Vagina (tissue), 2 donors: Measurements from ENCODE around the gene TSTD1.

Source experiments
- POLR2A ChIP-seq, 2 donors: fragments of 450-650 bp; IDR thresholded peaks; one replicate each; pipeline ENCODE4 v1.6.1; 2017; ENCODE audit warnings: antibody characterized with exemption in 2 of 2, mild to moderate bottlenecking in 2 of 2, moderate library complexity in 2 of 2
- POLR2AphosphoS5 ChIP-seq, 2 donors: sonication (generic); formaldehyde crosslinking; IDR thresholded peaks; one replicate each; pipeline ENCODE4 v1.9.0; 2017; ENCODE audit warnings: antibody characterized with exemption in 2 of 2, mild to moderate bottlenecking in 2 of 2, low read depth in 1 of 2; ENCODE audit not compliant: insufficient read depth in 1 of 2
- TF ChIP-seq, protein P1 (sequence below), 3 experiments: fragments of 450-650 bp in 2 of 3; fragments of 200-600 bp in 1 of 3; sonication (generic) in 1 of 3; IDR thresholded peaks; one replicate each; pipeline ENCODE4 v1.5.1; 2017 to 2019; ENCODE audit warnings: antibody characterized with exemption in 3 of 3, mild to moderate bottlenecking in 2 of 3, moderate library complexity in 2 of 3

DNA sequence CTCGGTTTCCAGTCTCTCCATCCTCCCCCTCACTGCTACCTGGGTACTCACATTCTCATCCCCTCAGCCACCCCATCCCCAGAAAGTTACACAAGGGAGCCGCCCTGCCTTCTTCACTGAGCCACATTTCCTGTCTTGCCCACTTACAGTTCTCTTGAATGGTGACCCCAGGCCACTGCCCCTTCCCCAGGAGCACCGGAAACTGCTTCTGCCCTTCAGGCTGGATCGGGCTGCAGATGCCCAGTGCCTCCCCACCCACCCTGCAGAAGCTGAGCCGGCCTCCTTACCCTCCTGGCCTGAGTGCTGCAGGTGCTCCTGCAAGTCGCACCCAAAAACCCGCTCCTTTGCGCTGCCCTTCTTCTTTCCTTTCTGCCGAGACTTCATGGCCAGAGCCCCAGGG, 30.5 kb upstream of the TSTD1 start:
- TF ChIP-seq POLR2A (IDR thresholded peaks at IDR 0.05): no peak
- TF ChIP-seq, protein P1, sequence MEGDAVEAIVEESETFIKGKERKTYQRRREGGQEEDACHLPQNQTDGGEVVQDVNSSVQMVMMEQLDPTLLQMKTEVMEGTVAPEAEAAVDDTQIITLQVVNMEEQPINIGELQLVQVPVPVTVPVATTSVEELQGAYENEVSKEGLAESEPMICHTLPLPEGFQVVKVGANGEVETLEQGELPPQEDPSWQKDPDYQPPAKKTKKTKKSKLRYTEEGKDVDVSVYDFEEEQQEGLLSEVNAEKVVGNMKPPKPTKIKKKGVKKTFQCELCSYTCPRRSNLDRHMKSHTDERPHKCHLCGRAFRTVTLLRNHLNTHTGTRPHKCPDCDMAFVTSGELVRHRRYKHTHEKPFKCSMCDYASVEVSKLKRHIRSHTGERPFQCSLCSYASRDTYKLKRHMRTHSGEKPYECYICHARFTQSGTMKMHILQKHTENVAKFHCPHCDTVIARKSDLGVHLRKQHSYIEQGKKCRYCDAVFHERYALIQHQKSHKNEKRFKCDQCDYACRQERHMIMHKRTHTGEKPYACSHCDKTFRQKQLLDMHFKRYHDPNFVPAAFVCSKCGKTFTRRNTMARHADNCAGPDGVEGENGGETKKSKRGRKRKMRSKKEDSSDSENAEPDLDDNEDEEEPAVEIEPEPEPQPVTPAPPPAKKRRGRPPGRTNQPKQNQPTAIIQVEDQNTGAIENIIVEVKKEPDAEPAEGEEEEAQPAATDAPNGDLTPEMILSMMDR (IDR thresholded peaks at IDR 0.05): no peak
- TF ChIP-seq POLR2AphosphoS5 (IDR thresholded peaks at IDR 0.05; ENCODE audit: insufficient read depth in 1 of 2, low read depth in 1 of 2): no peak
